Neural progenitor cell (in vitro differentiated cells): ENCODE data around the gene PRODH2. TPM values are rescaled to one million over a fixed set of nuclear protein-coding genes. Genes with fewer than 3 reads are reported as not detected.

Source experiments
- DNase-seq: peaks from one replicate; pipeline ENCODE4 v3.0.0-alpha.2; 2016; ENCODE audit warnings: low spot score
- H2AFZ ChIP-seq: fragments of 200-600 bp; sonication (generic); replicated peaks from 2 replicates; pipeline ENCODE4 v1.6.1; 2016; ENCODE audit warnings: antibody characterized with exemption
- H3F3A ChIP-seq: fragments of 200-600 bp; sonication (generic); 2 replicates; pipeline ENCODE4 v1.6.1; 2016; ENCODE audit warnings: antibody characterized with exemption, low read depth
- H3K27ac ChIP-seq: fragments of 200-600 bp; sonication (generic); 2 replicates; pipeline ENCODE4 v1.5.1; 2016; ENCODE audit warnings: mild to moderate bottlenecking
- H3K27me3 ChIP-seq: fragments of 200-600 bp; sonication (generic); 2 replicates; pipeline ENCODE4 v1.6.1; 2016; ENCODE audit warnings: mild to moderate bottlenecking, moderate library complexity
- H3K36me3 ChIP-seq: fragments of 200-600 bp; sonication (generic); 2 replicates; pipeline ENCODE4 v1.5.1; 2016
- H3K4me1 ChIP-seq: fragments of 200-600 bp; sonication (generic); 2 replicates; pipeline ENCODE4 v1.6.1; 2016; ENCODE audit warnings: mixed run types
- H3K4me2 ChIP-seq: fragments of 200-600 bp; sonication (generic); 2 replicates; pipeline ENCODE4 v1.6.1; 2016
- H3K4me3 ChIP-seq: fragments of 200-600 bp; sonication (generic); 2 replicates; pipeline ENCODE4 v1.5.1; 2016
- H3K79me2 ChIP-seq: fragments of 200-600 bp; sonication (generic); 2 replicates; pipeline ENCODE4 v1.6.1; 2016; ENCODE audit warnings: low read depth
- H3K9ac ChIP-seq: fragments of 200-600 bp; sonication (generic); 2 replicates; pipeline ENCODE4 v1.6.1; 2016
- H3K9me3 ChIP-seq: fragments of 200-600 bp; sonication (generic); 2 replicates; pipeline ENCODE4 v1.5.1; 2016; ENCODE audit warnings: low read depth
- H4K20me1 ChIP-seq: fragments of 200-600 bp; sonication (generic); 2 replicates; pipeline ENCODE4 v1.6.1; 2016; ENCODE audit warnings: low read depth
- H3K27ac Mint-ChIP-seq: 3 replicates; pipeline ENCODE4 v1.8.0; 2021; ENCODE audit warnings: mixed read lengths
- H3K27me3 Mint-ChIP-seq: 2 replicates; pipeline ENCODE4 v1.8.0; 2022; ENCODE audit warnings: low read depth, mild to moderate bottlenecking, inconsistent platforms, moderate library complexity, mixed read lengths; ENCODE audit not compliant: insufficient read depth
- H3K36me3 Mint-ChIP-seq: 3 replicates; pipeline ENCODE4 v1.8.0; 2021; ENCODE audit warnings: mixed read lengths
- H3K4me1 Mint-ChIP-seq: 3 replicates; pipeline ENCODE4 v1.8.0; 2021; ENCODE audit warnings: mixed read lengths
- H3K4me3 Mint-ChIP-seq: 3 replicates; pipeline ENCODE4 v1.8.0; 2021; ENCODE audit warnings: mild to moderate bottlenecking, moderate library complexity, mixed read lengths
- H3K9me3 Mint-ChIP-seq: 3 replicates; pipeline ENCODE4 v1.8.0; 2020; ENCODE audit warnings: mixed read lengths
- EZH2 ChIP-seq: fragments of 200-600 bp; sonication (generic); IDR thresholded peaks from 2 replicates; pipeline ENCODE4 v1.6.1; 2017; ENCODE audit warnings: antibody characterized with exemption, mild to moderate bottlenecking, moderate library complexity
- EZH2phosphoT487 ChIP-seq: fragments of 200-600 bp; sonication (generic); IDR thresholded peaks from 2 replicates; pipeline ENCODE4 v1.6.1; 2017; ENCODE audit warnings: antibody characterized with exemption
- total RNA-seq: library from RNA; depleted of rRNA; stranded (reverse); fragments of >200 nt; gene quantifications from 2 replicates; pipeline ENCODE4 v1.2.3, GENCODE V29; 2015; ENCODE audit warnings: low replicate concordance
- TF ChIP-seq, protein P1 (sequence below): fragments of 200-600 bp; sonication (generic); IDR thresholded peaks from 2 replicates; pipeline ENCODE4 v1.5.1; 2017; ENCODE audit warnings: antibody characterized with exemption, mild to moderate bottlenecking

PRODH2 gene
- total RNA-seq, 1 donor from 2014 or later: not detected

DNA sequence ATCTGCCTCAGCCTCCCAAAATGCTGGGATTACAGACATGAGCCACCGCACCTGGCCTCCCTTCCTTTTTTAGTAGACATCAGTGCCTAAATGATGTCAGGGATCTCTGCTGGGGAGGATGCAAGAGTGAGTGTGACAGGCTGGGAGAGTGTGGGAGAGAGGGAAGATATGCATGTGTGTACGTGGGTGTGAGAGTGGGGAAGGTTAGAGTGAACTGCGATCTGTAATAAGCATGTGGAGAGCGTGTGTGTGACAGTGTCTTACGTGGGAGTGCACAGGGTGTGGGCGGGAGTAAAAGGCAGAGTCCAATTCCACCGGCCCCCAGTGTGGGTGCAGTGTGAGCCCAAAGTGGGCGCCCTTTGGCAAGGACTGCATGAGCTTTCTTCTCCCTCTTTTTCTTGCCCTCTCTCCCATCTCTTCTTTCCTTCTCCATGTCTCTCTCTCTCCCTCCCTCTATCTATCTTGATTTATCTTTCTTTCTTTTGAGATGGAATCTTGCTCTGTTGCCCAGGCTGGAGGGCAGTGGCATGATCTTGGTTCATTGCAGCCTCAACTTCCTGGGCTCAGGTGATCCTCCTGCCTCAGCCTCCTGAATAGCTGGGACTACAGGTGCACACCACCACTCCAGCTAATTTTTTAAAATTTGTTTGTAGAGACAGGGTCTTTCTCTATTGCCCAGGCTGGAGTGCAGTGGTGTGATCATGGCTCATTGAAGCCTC lies 40.6 kb upstream of the PRODH2 start:
- no peak for DNase-seq
- Mint-ChIP-seq H3K9me3 (no peaks in the 10 kb centered on the region), H3K36me3 (no peaks in the 10 kb centered on the region), H3K4me1 (peaks cover 45% of the 10 kb centered on the region), H3K4me3 (peak overlapping the region; percentile 48), H3K27me3 (peaks cover 23% of the 10 kb centered on the region), H3K27ac (peak overlapping the region; percentile 39)
- Histone ChIP-seq H3K9ac (no peak overlapping the region), H3F3A (peaks cover 29% of the 10 kb centered on the region), H4K20me1 (peaks cover 3% of the 10 kb centered on the region), H3K4me2 (no peak overlapping the region), H3K4me3 (no peak overlapping the region), H2AFZ (no peak overlapping the region), H3K79me2 (no peaks in the 10 kb centered on the region), H3K4me1 (peaks cover 12% of the 10 kb centered on the region), H3K9me3 (no peaks in the 10 kb centered on the region), H3K27me3 (peaks cover 94% of the 10 kb centered on the region), H3K36me3 (no peaks in the 10 kb centered on the region), H3K27ac (no peak overlapping the region)
- TF ChIP-seq, protein P1, sequence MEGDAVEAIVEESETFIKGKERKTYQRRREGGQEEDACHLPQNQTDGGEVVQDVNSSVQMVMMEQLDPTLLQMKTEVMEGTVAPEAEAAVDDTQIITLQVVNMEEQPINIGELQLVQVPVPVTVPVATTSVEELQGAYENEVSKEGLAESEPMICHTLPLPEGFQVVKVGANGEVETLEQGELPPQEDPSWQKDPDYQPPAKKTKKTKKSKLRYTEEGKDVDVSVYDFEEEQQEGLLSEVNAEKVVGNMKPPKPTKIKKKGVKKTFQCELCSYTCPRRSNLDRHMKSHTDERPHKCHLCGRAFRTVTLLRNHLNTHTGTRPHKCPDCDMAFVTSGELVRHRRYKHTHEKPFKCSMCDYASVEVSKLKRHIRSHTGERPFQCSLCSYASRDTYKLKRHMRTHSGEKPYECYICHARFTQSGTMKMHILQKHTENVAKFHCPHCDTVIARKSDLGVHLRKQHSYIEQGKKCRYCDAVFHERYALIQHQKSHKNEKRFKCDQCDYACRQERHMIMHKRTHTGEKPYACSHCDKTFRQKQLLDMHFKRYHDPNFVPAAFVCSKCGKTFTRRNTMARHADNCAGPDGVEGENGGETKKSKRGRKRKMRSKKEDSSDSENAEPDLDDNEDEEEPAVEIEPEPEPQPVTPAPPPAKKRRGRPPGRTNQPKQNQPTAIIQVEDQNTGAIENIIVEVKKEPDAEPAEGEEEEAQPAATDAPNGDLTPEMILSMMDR: no peak
- TF ChIP-seq EZH2 (no peak), EZH2phosphoT487 (no peak)

GRCh38 chr19:35852029-35852780 lies 39.6 kb upstream of the PRODH2 start, which contains the start of gene NPHS1:
Gene NPHS1 (minus strand): TSS chr19:35852504. CDS start chr19:35851837, 667 bp downstream.
- no peak within 1 kb of the TSS for H3K4me3 ChIP-seq
- TF ChIP-seq EZH2 (no peak), EZH2phosphoT487 (no peak)
- TF ChIP-seq, protein P1: no peak
- peaks cover 12% of the 10 kb centered on the region for H3K4me1 ChIP-seq
- H3K4me3 Mint-ChIP-seq: peak within 1 kb of the TSS; percentile 48
- no peaks in the 10 kb centered on the region for H3K9me3 ChIP-seq
- peaks cover 27% of the 10 kb centered on the region for H3K27me3 Mint-ChIP-seq
- H3K9me3 Mint-ChIP-seq: no peaks in the 10 kb centered on the region
- H3F3A ChIP-seq: peaks cover 25% of the 10 kb centered on the region
- H3K36me3 ChIP-seq: no peaks in the 10 kb centered on the region
- no peak within 1 kb of the TSS for H3K9ac ChIP-seq
- H3K36me3 Mint-ChIP-seq: no peaks in the 10 kb centered on the region
- peak within 1 kb of the TSS; percentile 39 for H3K27ac Mint-ChIP-seq
- H4K20me1 ChIP-seq: no peaks in the 10 kb centered on the region
- no peak within 1 kb of the TSS for H3K27ac ChIP-seq
- no peak for DNase-seq
- no peaks in the 10 kb centered on the region for H3K79me2 ChIP-seq
- peak within 1 kb of the TSS; percentile 72 for H2AFZ ChIP-seq
- H3K4me2 ChIP-seq: no peak within 1 kb of the TSS
- H3K27me3 ChIP-seq: peaks cover 94% of the 10 kb centered on the region
- peaks cover 36% of the 10 kb centered on the region for H3K4me1 Mint-ChIP-seq

GRCh38 chr19:35851213-35852028 lies 38.8 kb upstream of the PRODH2 start:
- no peaks in the 10 kb centered on the region for H3K9me3 Mint-ChIP-seq
- H3K4me1 Mint-ChIP-seq: peaks cover 37% of the 10 kb centered on the region

More at GRCh38 chr19:35851213-35852028, 38.8 kb upstream of the PRODH2 start:
- Histone ChIP-seq H3F3A (peaks cover 21% of the 10 kb centered on the region), H3K4me1 (peaks cover 13% of the 10 kb centered on the region), H3K79me2 (no peaks in the 10 kb centered on the region), H3K4me3 (no peak overlapping the region), H3K27me3 (peaks cover 94% of the 10 kb centered on the region), H3K27ac (no peak overlapping the region), H3K4me2 (no peak overlapping the region), H3K9ac (no peak overlapping the region), H3K9me3 (no peaks in the 10 kb centered on the region), H4K20me1 (no peaks in the 10 kb centered on the region), H2AFZ (peak overlapping the region; percentile 72), H3K36me3 (no peaks in the 10 kb centered on the region)
- TF ChIP-seq, protein P1: peak; percentile 63
- TF ChIP-seq EZH2phosphoT487: no peak
- TF ChIP-seq EZH2: no peak
- peak; percentile 77 for DNase-seq
- Mint-ChIP-seq H3K27me3 (peaks cover 33% of the 10 kb centered on the region), H3K36me3 (no peaks in the 10 kb centered on the region), H3K27ac (no peak overlapping the region), H3K4me3 (peak overlapping the region; percentile 12)
